Inflammatory macrophage treated with lipopolysaccharide for 4 hours (primary cell): ENCODE measurements around the gene ATP5F1D.

ENCODE experiments used
- DNase-seq: peaks from one replicate; pipeline ENCODE4 v3.0.0-alpha.2; 2020

ATP5F1D gene

DNA sequence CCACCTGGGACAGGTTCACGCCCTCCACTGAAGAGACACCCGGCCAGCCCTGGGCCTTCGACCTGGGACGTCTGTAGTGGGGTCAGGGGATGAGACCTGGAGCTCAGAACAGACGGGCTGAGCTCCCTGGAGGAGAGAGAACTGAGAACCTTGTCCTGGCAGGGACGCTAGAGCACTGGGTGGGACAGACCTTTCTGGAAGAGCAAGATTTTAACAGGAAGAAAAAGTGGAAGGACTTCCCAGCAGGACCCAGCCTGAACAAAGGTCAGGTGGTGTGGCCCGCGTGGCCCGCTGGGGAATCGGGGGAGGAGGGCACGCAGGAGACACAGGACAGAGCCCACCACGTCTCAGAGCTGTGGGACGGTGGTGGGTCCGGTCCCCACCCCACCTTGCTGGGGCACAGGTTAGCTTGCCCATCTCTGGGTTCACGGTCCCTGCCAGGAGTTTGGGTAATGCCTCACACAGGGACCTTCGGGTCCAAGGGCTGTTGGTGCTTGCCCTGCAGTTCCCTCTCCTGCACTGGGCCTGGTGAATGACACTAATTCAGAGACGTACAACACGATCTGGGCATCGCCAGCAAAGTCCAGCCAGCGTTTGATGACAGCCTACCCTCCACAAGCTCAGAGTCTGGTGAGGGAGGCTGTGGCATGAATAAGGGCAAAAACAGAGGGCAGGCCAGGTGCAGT is 42.9 kb downstream of the ATP5F1D start:
- no peak for DNase-seq

DNA sequence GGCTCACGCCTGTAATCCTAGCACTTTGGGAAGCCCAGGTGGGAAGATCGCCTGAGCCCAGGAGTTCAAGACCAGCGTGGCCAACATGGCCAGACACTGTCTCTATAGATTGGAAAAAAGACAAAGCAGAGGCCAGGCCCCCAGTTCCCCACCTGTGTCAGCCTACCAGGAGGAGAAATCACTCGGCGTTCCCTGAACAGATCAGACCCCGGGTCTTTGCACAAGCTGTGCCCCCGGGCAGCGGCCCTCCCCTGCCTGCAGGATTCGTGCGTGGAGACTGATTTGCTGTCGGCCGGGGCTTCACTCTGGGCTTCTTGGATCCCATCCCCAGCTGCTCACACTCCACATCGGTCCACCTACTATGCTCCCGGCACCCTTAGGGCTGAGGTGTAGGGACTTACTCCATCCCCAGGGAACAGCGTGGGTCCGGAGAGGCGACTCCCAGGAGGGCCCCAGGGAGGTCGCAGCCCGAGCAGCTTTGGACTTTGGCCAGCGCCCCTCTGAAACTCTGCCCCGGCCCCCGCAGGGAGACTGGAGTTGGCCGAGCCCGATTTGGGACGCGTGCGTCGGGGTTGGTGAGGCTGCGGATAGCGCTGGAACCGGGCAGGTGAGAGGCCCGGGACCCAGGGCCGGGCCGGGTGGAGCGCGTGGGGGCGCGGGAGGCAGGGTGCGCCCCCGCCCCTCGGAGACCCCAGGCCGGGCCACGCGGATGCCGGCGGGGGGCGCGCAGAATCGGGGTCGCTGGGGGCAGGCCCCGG is 43.6 kb downstream of the ATP5F1D start:
- no peak for DNase-seq

DNA sequence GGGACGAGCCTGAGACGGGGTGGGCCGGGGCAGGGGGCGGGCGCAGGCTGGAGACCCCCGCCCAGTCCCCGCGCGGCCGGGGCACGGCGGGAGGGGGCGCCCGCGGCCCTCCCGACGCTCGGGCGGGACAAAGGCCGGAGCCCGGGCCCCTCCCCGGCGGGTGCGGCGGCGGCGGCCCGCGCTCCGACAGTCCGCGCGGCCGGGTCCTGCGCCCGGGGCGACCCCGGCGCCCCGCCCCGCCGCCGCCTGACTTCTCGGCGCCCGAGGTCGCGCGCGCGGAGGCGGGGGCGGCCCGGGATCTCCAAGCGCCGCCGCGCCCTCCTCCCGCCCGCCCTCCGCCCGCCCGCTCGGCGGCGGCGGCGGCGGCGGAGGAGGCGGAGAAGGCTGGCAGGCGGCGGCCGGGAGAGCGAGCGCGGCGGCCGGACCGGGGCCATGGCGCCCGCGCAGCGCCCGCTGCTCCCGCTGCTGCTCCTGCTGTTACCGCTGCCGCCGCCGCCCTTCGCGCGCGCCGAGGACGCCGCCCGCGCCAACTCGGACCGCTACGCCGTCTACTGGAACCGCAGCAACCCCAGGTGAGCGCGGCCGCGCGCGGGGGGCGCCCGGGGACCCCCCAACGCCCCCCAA is 44.3 kb downstream of the ATP5F1D start, which contains the start of gene EFNA2:
Gene EFNA2 (plus strand): TSS at position 137 of the 624 bp plus-strand sequence. CDS start 296 bp downstream, at position 433.
- DNase-seq, result no peak

DNA sequence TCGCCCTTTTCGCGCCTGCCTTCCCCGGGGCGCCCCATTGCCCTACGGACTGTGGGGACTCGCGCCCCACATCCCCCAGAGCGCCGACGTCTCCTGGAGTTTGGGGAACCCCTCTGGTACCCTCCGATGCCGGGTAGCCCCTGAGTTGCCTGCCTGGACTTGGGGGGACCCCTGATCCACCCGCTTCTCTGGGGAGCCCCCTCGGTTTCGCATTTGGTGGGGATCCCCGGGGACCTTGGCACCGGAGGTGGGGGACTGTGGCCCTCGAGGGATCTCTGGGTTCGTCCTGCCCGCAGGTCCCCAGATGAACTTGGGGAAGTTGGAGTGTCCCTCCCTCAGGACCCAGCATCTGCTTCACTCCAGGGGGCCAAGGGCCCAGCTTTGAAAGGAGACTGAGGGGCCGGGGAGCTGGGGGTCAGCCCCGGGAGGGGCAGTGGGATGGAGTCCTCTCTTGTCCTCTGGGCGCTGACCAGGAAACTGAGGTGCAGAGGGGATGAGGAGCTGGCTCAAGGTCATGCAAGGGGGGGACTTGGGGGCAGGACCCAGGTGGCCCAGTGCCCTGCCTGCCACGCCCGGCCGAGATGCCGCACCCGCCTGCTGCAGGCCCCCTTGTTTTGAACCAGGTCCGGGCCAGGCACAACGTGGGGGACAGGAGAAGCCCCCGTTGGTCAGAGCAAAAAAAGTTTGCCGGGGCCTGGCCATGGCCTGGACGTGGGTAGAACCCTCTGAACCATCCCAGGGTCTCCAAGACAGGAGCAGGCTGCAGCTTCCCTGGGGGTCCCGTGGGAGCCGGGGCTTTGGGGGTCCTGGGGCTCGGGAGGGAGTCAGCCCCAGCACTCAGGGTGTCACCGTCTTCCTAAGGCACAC is 45.2 kb downstream of the ATP5F1D start:
- no peak for DNase-seq

DNA sequence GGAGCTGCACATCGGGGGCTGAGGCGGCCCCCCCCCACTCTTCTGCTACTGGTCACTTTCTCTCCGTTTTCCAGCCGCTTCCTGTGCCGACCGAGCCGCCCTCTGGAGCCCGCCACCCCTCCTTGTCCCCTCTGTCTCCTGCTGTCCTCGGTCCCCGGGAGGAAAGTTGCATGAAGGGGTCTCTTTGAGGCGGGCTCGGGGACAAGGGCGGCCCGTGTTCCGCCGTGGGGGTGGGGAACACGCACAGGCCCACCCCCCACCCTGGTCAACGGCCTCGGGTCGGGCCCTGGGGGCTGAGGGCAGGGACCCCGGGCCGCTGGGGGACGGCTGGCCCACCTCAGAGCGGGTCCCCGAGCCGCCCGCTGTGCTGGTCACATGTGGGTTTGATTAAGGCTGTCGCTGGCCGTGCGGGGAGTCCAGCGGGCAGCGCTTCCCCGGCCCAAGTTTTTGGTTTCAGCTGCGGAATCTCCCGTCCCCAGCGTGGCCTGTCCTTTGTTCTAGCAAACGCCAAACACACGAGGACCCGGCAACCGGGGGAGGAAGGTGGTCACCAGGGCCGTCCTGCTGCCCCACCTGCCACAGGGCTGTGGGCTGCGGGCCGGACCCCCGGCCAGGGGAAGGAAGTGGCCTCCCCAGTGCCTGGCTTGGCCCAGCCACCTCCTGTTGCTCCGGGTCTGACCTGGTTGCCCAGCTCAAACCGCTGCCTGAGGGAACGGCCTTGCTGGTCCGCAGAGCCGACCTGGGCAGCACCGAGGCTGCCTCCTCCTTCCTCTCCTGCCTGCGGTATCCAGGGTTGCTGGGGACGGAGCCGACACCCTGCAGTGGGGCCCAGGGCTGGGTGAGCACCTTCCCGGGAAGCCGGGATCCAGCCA is 46.0 kb downstream of the ATP5F1D start:
- no peak for DNase-seq

DNA sequence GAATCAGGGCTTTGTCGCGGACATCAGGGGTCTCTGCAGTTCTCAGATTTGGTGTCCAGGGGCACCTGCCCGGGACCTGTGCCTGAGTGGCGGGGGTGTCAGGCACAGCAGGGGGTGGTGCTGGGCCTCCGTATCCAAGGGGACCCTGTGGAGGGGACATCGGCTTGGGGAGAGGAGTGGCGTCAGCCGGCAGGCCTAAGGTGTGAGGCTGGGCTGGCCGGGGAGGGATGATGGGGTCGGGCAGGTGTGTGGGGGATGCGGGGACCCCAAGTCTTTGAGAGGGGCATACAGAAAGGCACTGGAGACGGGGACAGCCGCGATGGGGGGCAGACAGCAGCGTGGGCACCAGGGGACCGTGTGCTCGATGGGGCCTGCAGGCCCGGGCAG is 46.7 kb downstream of the ATP5F1D start:
- no peak for DNase-seq

DNA sequence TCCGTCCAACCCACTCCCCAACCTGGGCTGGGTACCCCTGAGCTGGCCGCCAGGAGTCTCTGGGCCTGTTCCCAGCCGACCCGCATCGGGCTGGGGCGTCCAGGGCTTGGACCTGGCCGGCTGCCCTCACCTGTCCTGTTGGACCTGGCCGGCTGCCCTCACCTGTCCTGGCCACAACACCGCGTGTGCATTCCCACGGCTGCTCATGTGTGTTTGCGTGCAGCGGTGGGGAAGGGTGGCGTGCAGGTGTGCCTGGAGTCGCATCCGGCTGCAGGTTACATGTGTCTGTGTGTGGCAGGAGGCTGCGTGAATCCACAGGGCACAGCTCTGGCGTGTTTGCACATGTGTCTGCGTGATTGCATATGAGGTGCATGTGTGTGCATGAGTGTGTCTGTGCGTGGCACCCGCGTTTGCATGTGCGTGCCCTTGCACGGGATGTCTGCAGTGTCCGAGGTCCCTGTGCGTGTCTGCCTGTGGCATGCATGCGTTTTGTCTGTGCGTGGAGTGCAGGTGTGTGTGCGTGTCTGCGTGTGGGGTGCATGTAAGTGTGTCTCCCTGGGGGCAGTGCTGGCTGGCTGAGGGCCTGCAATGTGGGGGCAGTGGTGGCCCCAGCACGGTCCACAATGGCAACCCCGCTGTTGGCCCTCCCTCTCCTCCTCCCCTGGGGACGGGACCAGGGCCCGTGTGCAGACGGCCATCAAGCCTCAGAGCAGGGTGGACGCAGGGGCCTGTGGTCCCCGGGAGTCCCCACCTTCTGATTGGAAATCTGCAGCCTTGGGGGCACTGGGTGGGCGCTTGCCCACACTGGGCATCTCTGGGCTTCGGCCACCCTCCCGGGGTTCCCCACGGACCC is 47.5 kb downstream of the ATP5F1D start:
- DNase-seq, result no peak

DNA sequence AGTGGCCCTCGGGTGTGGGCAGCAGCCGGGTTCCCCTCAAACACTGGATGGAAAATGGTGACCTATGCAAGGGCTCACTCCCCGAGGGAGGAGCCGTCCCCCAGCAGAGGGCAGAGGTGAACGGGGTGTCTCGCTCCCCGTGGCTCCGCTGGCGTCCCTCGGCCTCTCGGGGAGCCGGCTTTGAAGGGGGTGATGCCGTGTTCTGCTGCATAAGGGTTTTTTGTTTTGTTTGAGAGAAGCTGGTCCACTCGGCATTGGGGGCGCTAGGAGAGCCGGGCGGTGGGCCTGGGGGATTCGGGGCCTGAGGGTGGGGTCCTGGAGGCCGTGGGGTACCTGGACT is 48.1 kb downstream of the ATP5F1D start:
- no peak for DNase-seq

DNA sequence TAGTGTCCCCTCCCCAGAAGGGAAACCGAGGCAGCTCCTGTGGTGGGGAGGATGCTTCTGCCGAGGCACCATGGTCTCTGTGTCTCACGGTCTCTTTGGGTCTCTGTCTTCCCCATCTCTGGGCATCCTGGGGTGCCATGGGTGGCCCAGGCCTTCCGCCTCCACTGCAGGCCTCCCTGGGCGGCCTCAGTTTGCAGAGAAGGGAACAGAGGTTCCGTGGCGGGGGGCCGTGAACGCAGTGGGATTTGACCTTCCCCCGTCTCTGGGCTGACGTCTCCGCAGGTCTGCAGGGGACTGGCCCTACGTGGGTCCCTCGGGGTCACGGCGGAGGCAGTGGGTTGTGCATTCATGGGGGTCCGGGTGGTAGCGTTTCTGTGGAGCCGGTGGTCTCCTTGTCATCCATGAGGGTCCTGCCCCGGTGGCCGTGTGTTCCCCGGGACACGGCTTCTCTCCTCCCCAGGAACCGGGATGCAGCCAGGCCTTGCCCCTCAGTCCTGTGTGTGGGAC is 48.7 kb downstream of the ATP5F1D start:
- DNase-seq, result no peak

DNA sequence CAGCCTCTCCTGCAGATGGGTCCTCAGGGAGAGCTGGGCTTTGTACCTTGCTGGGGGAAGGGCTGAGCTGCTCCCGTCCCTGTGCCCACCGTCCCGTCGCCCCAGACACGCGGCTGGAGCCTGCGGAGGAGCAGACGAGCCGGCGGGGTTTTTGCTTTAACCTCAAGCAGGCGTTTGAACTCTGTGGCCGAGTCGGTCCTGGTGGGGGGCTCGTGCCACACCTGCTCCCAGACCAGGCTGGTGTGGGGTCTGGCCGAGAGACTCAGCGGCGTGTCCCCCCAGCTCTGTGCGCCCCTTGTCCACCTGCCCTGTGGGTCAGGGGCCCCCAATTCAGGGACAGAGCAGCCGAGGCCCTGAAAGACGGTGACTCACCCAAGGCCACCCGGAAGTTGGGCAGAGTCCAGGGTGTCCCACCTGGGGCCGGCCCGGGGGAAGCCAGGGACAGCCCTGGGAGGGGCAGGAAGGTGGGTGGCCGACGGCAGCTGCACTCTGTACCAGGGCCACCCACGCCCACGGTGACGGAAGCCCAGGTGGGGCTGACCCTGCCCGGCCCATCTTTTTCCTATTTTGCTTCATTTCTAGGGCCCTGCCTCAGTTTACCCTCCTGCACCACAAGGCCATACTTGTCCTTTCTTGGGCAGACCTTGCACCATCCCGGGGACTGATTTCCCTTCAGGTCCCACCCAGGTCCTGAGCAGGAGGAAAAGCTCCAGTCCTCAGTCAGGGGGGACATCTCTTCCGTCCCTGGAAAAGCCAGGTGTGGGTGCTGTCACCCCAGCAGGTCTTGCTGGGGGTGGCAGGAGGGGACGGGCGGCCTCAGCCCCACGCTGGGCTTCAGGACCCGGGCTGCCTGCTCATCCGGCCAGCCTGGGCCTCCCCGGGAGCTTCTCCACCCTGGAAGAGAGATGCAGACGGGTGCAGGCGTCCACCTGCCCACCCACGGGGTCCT is 49.4 kb downstream of the ATP5F1D start:
- no peak for DNase-seq

DNA sequence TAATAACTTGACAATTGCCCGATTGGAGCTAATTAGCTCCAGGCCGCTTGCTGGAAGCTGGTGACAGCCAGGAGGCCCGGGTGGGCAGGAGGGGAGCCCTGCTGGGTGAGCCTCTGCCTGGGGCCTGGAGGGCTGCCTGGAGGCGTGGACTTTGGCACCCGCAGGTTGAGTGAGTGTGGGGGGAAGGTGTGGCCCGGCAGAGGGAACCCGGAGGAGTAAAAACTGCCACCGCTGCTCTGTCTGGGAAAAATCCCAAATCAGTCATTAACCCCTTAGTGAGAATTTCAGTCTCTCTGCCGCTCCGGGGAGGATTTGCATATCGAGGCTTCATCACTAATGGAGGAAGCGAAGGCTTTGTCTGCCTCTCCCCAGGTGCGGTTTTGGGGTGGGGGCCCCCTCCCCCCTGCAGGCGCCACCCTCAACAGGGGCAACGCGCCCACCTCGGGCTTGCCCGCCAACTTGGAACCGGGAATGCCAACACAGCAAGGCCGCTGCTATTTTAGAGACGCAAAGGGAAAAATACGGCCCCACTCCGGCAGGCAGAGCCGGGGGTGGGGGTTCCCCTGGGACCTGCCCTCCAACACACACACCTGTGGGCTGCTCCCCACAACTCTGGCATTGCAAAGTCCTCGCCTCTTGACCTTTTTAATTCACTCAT is 50.3 kb downstream of the ATP5F1D start:
- DNase-seq, result no peak

DNA sequence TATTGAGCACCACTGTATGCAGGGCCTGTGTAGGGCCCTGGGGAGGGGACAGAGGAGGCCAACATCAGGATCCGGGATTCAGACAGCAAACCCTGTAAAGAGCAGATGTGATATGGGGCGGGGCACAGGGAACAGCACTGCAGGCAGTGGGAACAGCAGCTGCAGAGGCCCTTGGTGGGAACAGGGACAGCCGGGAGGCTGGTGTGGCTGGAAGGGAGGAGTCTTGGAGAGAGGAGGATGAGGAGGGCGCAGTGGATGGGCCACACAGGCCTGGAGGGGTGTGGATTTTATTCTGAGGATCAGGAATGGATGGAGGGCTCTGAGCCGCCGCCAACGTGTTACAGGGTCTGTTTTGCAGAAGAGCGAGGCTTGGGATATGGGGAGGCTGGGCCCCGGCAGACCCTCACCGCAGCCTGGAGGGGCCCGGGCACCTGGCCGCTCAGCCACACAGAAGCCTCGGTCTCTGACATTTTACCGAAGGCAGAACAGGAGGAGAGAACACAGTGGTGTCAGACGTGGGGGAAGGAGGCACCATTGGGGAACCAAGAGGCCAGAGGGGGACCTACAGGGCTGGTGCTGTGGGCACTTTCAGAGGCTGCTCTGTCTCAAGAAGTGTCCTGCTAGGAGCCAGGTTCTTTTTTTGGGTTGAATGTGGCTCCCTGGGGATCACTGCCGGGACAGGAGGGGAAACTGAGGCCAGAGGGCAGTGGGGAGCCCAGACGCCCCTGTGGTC is 51.0 kb downstream of the ATP5F1D start:
- no peak for DNase-seq

DNA sequence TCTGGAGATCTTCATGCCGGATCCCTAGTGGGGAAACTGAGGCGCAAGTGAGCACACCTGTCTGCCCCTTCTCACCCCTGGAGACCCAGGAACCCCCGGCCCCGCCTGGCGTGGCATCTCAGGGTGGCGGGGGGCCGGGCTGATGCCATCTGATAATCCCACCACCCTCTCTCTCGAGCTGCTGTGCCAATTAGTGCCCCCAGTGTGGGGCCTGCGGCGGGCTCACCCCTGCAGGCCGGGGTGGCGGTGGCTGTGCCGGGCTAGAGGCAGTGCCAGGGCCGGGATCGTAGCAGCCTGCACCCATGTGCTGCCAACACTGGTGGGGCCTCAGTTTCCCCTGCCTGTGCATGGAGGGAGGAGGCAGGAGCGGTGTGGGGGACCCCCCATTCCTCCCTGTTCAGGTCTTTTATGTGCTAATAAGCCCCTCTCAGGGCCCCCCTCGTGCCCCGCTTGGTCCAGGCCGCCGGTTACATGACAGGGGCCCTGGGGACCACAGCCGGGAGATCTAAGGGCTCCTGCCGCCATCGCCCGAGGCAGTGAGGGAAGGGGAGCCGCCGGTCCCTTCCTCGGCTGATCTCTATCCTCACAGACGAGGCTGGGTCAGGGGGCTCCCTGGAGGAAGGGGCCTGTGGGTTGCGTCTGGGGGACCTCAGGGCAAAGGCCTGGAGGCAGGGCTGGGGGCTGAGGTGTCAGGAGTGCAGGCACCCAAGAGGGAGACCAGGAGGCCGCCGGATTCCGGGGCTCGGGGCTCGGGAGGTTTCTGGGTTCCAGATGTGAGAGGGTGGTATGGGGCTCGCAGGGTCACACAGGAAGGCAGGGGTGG is 52.4 kb downstream of the ATP5F1D start:
- DNase-seq, result no peak
